A549 treated with dexamethasone at 1 μM for 4 hours (cell line): ENCODE data around the gene LGALS3BP. TPM values are rescaled to one million over a fixed set of nuclear protein-coding genes. Genes with fewer than 3 reads are reported as not detected.

Experiments
- total RNA-seq: library from RNA; stranded (reverse); fragments of 200-300 nt; extraction: Qiagen RNA extraction; gene quantifications from 5 replicates; pipeline ENCODE4 v1.2.3, GENCODE V29; 2022

LGALS3BP gene
- 68.1 to 82.0 TPM (median 76.3 TPM) in 5 replicates for total RNA-seq

GRCh38 chr17:78979780-78980623 is at the start of gene LGALS3BP:
LGALS3BP (minus strand) TSS chr17:78979923; CDS start chr17:78977191, 2,732 bp downstream.

GRCh38 chr17:79023886-79024771 is 44.4 kb upstream of the LGALS3BP start, which contains the start of gene C1QTNF1:
C1QTNF1 (plus strand) TSS chr17:79024169; CDS start chr17:79043969, 19,800 bp downstream.

GRCh38 chr17:79009397-79010303 is 29.9 kb upstream of the LGALS3BP start, which contains the start of gene CANT1:
CANT1 (minus strand) TSS chr17:79009764; CDS start chr17:78997622, 12,142 bp downstream.

GRCh38 chr17:78925234-78925633 is 54.5 kb downstream of the LGALS3BP start, which contains the start of gene TIMP2:
TIMP2 (minus strand) TSS chr17:78925387; CDS start chr17:78925088, 299 bp downstream.

Other genes starting within 250 kb of the LGALS3BP start
- 59.6 to 75.1 TPM (median 66.4 TPM) in 5 replicates for gene CYTH1, start 197.7 kb downstream of the LGALS3BP start, total RNA-seq
- gene USP36, start 139.1 kb downstream of the LGALS3BP start, total RNA-seq, result 46.3 to 62.8 TPM (median 56.6 TPM) in 5 replicates
- gene CEP295NL, start 76.7 kb downstream of the LGALS3BP start, total RNA-seq, result 0.34 to 0.54 TPM (median 0.40 TPM) in 5 replicates
- 188 to 255 TPM (median 232 TPM) in 5 replicates for gene TIMP2, start 54.5 kb downstream of the LGALS3BP start, total RNA-seq
- gene CANT1, start 29.8 kb upstream of the LGALS3BP start, total RNA-seq, result 71.2 to 86.0 TPM (median 83.6 TPM) in 5 replicates
- 55.7 to 66.1 TPM (median 59.8 TPM) in 5 replicates for gene C1QTNF1, start 44.2 kb upstream of the LGALS3BP start, total RNA-seq
- 7.8 to 18.8 TPM (median 14.8 TPM) in 5 replicates for gene ENGASE, start 94.9 kb upstream of the LGALS3BP start, total RNA-seq